H9 (cell line): ENCODE data around the gene ZNF215. TPM values are rescaled to one million over a fixed set of nuclear protein-coding genes. Genes with fewer than 3 reads are reported as not detected.

Experiments used
- DNase-seq: peaks from one replicate; pipeline ENCODE4 v3.0.0-alpha.2; 2017
- H2AFZ ChIP-seq: one replicate; pipeline ENCODE4 v1.6.1; 2013; ENCODE audit warnings: mild to moderate bottlenecking, low read length, control low read depth, moderate library complexity
- H2AK5ac ChIP-seq: 2 replicates; pipeline ENCODE4 v1.6.1; 2013; ENCODE audit warnings: low read length, control low read depth, mixed read lengths; ENCODE audit not compliant: insufficient read length
- H2BK120ac ChIP-seq: one replicate; pipeline ENCODE4 v1.6.1; 2013; ENCODE audit warnings: low read depth, mild to moderate bottlenecking, low read length, control low read depth, inconsistent platforms; ENCODE audit not compliant: poor library complexity, severe bottlenecking
- H2BK12ac ChIP-seq: 2 replicates; pipeline ENCODE4 v1.6.1; 2013; ENCODE audit warnings: low read length, control low read depth, mixed read lengths, low read depth; ENCODE audit not compliant: insufficient read length
- H2BK15ac ChIP-seq: 2 replicates; pipeline ENCODE4 v1.6.1; 2013; ENCODE audit warnings: low read depth, low read length, control low read depth
- H2BK20ac ChIP-seq: one replicate; pipeline ENCODE4 v1.6.1; 2013; ENCODE audit warnings: low read depth, mild to moderate bottlenecking, low read length, control low read depth, inconsistent platforms; ENCODE audit not compliant: poor library complexity, severe bottlenecking
- H2BK5ac ChIP-seq: 2 replicates; pipeline ENCODE4 v1.6.1; 2013; ENCODE audit warnings: low read length, control low read depth, mixed read lengths; ENCODE audit not compliant: insufficient read length
- H3K14ac ChIP-seq: 2 replicates; pipeline ENCODE4 v1.6.1; 2013; ENCODE audit warnings: low read length, control low read depth; ENCODE audit not compliant: insufficient read depth
- H3K18ac ChIP-seq: 2 replicates; pipeline ENCODE4 v1.6.1; 2013; ENCODE audit warnings: low read depth, mild to moderate bottlenecking, mixed read lengths, low read length, control low read depth; ENCODE audit not compliant: insufficient read length
- H3K23ac ChIP-seq: 2 replicates; pipeline ENCODE4 v1.6.1; 2013; ENCODE audit warnings: low read length, control low read depth, mixed read lengths, low read depth; ENCODE audit not compliant: insufficient read length
- H3K23me2 ChIP-seq: 2 replicates; pipeline ENCODE4 v1.6.1; 2013; ENCODE audit warnings: low read depth, mild to moderate bottlenecking, mixed read lengths, low read length, control low read depth; ENCODE audit not compliant: insufficient read length, poor library complexity, severe bottlenecking
- H3K27ac ChIP-seq: 2 replicates; pipeline ENCODE4 v1.5.1; 2013; ENCODE audit warnings: low read length, control low read depth, mixed read lengths, low read depth; ENCODE audit not compliant: insufficient read length
- H3K27me3 ChIP-seq: 2 replicates; pipeline ENCODE4 v1.6.1; 2013; ENCODE audit warnings: low read length, control low read depth, inconsistent platforms; ENCODE audit not compliant: insufficient read depth
- H3K4ac ChIP-seq: 2 replicates; pipeline ENCODE4 v1.6.1; 2013; ENCODE audit warnings: low read depth, mild to moderate bottlenecking, control low read depth, inconsistent platforms, low read length, moderate library complexity
- H3K4me1 ChIP-seq: 2 replicates; pipeline ENCODE4 v1.6.1; 2013; ENCODE audit warnings: low read length, control low read depth, inconsistent platforms; ENCODE audit not compliant: insufficient read depth
- H3K4me2 ChIP-seq: 2 replicates; pipeline ENCODE4 v1.6.1; 2013; ENCODE audit warnings: low read length, control low read depth, mixed read lengths; ENCODE audit not compliant: insufficient read length, insufficient read depth
- H3K56ac ChIP-seq: 2 replicates; pipeline ENCODE4 v1.6.1; 2013; ENCODE audit warnings: low read depth, mild to moderate bottlenecking, mixed read lengths, low read length, control low read depth; ENCODE audit not compliant: insufficient read length
- H3K79me1 ChIP-seq: 2 replicates; pipeline ENCODE4 v1.6.1; 2013; ENCODE audit warnings: low read depth, mild to moderate bottlenecking, moderate library complexity, low read length, control low read depth, inconsistent platforms; ENCODE audit not compliant: insufficient read depth, poor library complexity, severe bottlenecking
- H3K79me2 ChIP-seq: 2 replicates; pipeline ENCODE4 v1.6.1; 2013; ENCODE audit warnings: low read length, control low read depth, inconsistent platforms; ENCODE audit not compliant: insufficient read depth
- H3K9ac ChIP-seq: 2 replicates; pipeline ENCODE4 v1.6.1; 2013; ENCODE audit warnings: low read length, control low read depth, mixed read lengths; ENCODE audit not compliant: insufficient read length; ENCODE audit errors: extremely low read depth
- H3K9me3 ChIP-seq: one replicate; pipeline ENCODE4 v1.6.1; 2013; ENCODE audit warnings: low read depth, low read length, inconsistent platforms; ENCODE audit not compliant: control insufficient read depth
- H3T11ph ChIP-seq: one replicate; pipeline ENCODE4 v1.6.1; 2013; ENCODE audit warnings: mild to moderate bottlenecking, low read length, control low read depth, inconsistent platforms
- H4K20me1 ChIP-seq: one replicate; pipeline ENCODE4 v1.6.1; 2013; ENCODE audit not compliant: control insufficient read depth, insufficient read length, insufficient read depth
- H4K5ac ChIP-seq: 2 replicates; pipeline ENCODE4 v1.6.1; 2013; ENCODE audit warnings: low read depth, mild to moderate bottlenecking, mixed read lengths, low read length, control low read depth; ENCODE audit not compliant: insufficient read length
- H4K8ac ChIP-seq: replicated peaks from 2 replicates; pipeline ENCODE4 v1.6.1; 2013; ENCODE audit warnings: low read length, control low read depth, mixed read lengths, low read depth; ENCODE audit not compliant: insufficient read length
- H4K91ac ChIP-seq: 2 replicates; pipeline ENCODE4 v1.6.1; 2013; ENCODE audit warnings: low read depth, mild to moderate bottlenecking, moderate library complexity, mixed read lengths, low read length, control low read depth; ENCODE audit not compliant: insufficient read length
- H3K27ac Mint-ChIP-seq, 3 experiments: 2 replicates in 2 of 3; 3 replicates in 1 of 3; pipeline ENCODE4 v1.8.0; 2020 to 2021; ENCODE audit warnings: mixed read lengths in 3 of 3, mild to moderate bottlenecking in 1 of 3, moderate library complexity in 1 of 3
- H3K27me3 Mint-ChIP-seq: 2 replicates; pipeline ENCODE4 v1.8.0; 2021; ENCODE audit warnings: low read depth, mild to moderate bottlenecking, moderate library complexity, mixed read lengths
- H3K36me3 Mint-ChIP-seq, 3 experiments: 2 replicates in 2 of 3; 3 replicates in 1 of 3; pipeline ENCODE4 v1.8.0; 2020 to 2021; ENCODE audit warnings: low read depth in 3 of 3, mixed read lengths in 3 of 3; ENCODE audit not compliant: insufficient read depth in 1 of 3
- H3K4me1 Mint-ChIP-seq, 2 experiments: 2 replicates each; pipeline ENCODE4 v1.8.0; 2020; ENCODE audit warnings: mixed read lengths in 2 of 2
- H3K4me3 Mint-ChIP-seq, 2 experiments: 2 replicates in 1 of 2; 3 replicates in 1 of 2; pipeline ENCODE4 v1.8.0; 2020 to 2021; ENCODE audit warnings: mild to moderate bottlenecking in 2 of 2, mixed read lengths in 2 of 2, moderate library complexity in 1 of 2
- H3K9me3 Mint-ChIP-seq, 2 experiments: 2 replicates in 1 of 2; 3 replicates in 1 of 2; pipeline ENCODE4 v1.8.0; 2020; ENCODE audit warnings: mild to moderate bottlenecking in 2 of 2, mixed read lengths in 2 of 2, moderate library complexity in 1 of 2
- CTCF ChIP-seq: fragments of 200-600 bp; sonication (generic); conservative IDR thresholded peaks from 3 replicates; pipeline ENCODE4 v1.8.0; 2021; ENCODE audit warnings: antibody characterized with exemption, mild to moderate bottlenecking
- WGBS: extraction: QIAGEN DNeasy Blood & Tissue Kit; methylation state at CpG from one replicate; pipeline ENCODE4 v1.1.7; 2013; ENCODE audit warnings: missing lambda C conversion rate, low lambda C conversion rate, mixed read lengths; ENCODE audit not compliant: insufficient read length; ENCODE audit errors: extremely low coverage; 5-methylcytosine and 5-hydroxymethylcytosine counted together
- total RNA-seq: library from RNA; stranded (reverse); gene quantifications from 2 replicates; pipeline ENCODE4 v1.2.1, GENCODE V29; 2021

The ZNF215 gene
- total RNA-seq, 1 experiment from 2014 or later: 18.0 TPM

DNA sequence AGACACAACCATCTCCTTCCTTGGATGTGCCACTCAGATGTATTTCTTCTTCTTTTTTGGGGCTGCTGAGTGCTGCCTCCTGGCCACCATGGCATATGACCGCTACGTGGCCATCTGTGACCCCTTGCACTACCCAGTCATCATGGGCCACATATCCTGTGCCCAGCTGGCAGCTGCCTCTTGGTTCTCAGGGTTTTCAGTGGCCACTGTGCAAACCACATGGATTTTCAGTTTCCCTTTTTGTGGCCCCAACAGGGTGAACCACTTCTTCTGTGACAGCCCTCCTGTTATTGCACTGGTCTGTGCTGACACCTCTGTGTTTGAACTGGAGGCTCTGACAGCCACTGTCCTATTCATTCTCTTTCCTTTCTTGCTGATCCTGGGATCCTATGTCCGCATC, 49.3 kb upstream of the ZNF215 start:
- Histone ChIP-seq H3K4ac (no peak overlapping the region), H3K27me3 (no peaks in the 10 kb centered on the region), H4K20me1 (no peaks in the 10 kb centered on the region), H3K79me2 (no peaks in the 10 kb centered on the region), H3K79me1 (no peaks in the 10 kb centered on the region), H2BK5ac (no peak overlapping the region), H3K4me2 (no peak overlapping the region), H2BK12ac (no peak overlapping the region), H3K56ac (no peak overlapping the region), H3K4me1 (no peaks in the 10 kb centered on the region), H2AFZ (no peak overlapping the region), H4K5ac (no peak overlapping the region), H3K23ac (no peak overlapping the region), H2BK120ac (no peak overlapping the region), H3K23me2 (no peaks in the 10 kb centered on the region), H2BK20ac (no peak overlapping the region), H3K9me3 (no peaks in the 10 kb centered on the region), H2AK5ac (no peak overlapping the region), H4K91ac (no peak overlapping the region), H3K14ac (no peak overlapping the region), H3K9ac (no peak overlapping the region), H3K27ac (no peak overlapping the region), H3T11ph (no peak overlapping the region), H3K18ac (no peak overlapping the region), H4K8ac (no peak overlapping the region), H2BK15ac (no peak overlapping the region)
- Mint-ChIP-seq H3K27ac (no peak overlapping the region), H3K9me3 (peaks cover 2 to 7% of the 10 kb centered on the region in 2 experiments; a peak in 3 of 5 replicates), H3K4me3 (no peak overlapping the region), H3K36me3 (no peaks in the 10 kb centered on the region), H3K27me3 (no peaks in the 10 kb centered on the region), H3K4me1 (no peaks in the 10 kb centered on the region)
- no peak for TF ChIP-seq CTCF
- DNase-seq: no peak
- WGBS: no CpG with 5 or more reads among the region's 3 CpGs
